ENCODE data around the gene HRH1.
"Not testable (repeated sequence)": the region's sequence is repeated elsewhere in the genome, so short reads cannot be mapped to it uniquely, and the experiment has no call there.

Gene HRH1

GRCh38 chr3:11140713-11141104 lies 13.6 kb upstream of the HRH1 start:
- DNase-seq (ENCODE audit: low read depth in 2 of 2): no peak

GRCh38 chr3:11143476-11143875 lies 10.8 kb upstream of the HRH1 start:
- no peak for DNase-seq (ENCODE audit: low read depth in 2 of 2)

- DNase-seq (ENCODE audit: low read depth in 2 of 2): no peak
Measured at GRCh38 chr3:11144996-11145395, 9.3 kb upstream of the HRH1 start.

- no peak for DNase-seq (ENCODE audit: low read depth in 2 of 2)
Measured at GRCh38 chr3:11145888-11146287, 8.4 kb upstream of the HRH1 start.

- DNase-seq (ENCODE audit: low read depth in 2 of 2): no peak
Measured at GRCh38 chr3:11146773-11147660, 7.3 kb upstream of the HRH1 start.

- no peak for DNase-seq (ENCODE audit: low read depth in 2 of 2)
Measured at GRCh38 chr3:11150256-11150655, 4.0 kb upstream of the HRH1 start.

- no peak for DNase-seq (ENCODE audit: low read depth in 2 of 2)
Measured at GRCh38 chr3:11152301-11152700, 2.0 kb upstream of the HRH1 start.

- DNase-seq (ENCODE audit: low read depth in 2 of 2): no peak
Measured at GRCh38 chr3:11154953-11155325, 646 bp downstream of the HRH1 start.

GRCh38 chr3:11155341-11156025 lies 1.2 kb downstream of the HRH1 start:
- peak in 1 of 2 donors; percentile 6 for DNase-seq (ENCODE audit: low read depth in 2 of 2)

- DNase-seq (ENCODE audit: low read depth in 2 of 2): no peak
Measured at GRCh38 chr3:11156026-11156410, 1.7 kb downstream of the HRH1 start.

GRCh38 chr3:11157421-11157820 lies 3.1 kb downstream of the HRH1 start:
- DNase-seq (ENCODE audit: low read depth in 2 of 2): no peak

- no peak for DNase-seq (ENCODE audit: low read depth in 2 of 2)
Measured at GRCh38 chr3:11159421-11159904, 5.2 kb downstream of the HRH1 start.

GRCh38 chr3:11161666-11162065 lies 7.4 kb downstream of the HRH1 start:
- no peak for DNase-seq (ENCODE audit: low read depth in 2 of 2)

GRCh38 chr3:11162401-11163345 lies 8.4 kb downstream of the HRH1 start:
- DNase-seq (ENCODE audit: low read depth in 2 of 2): no peak

GRCh38 chr3:11164607-11165006 lies 10.3 kb downstream of the HRH1 start:
- no peak for DNase-seq (ENCODE audit: low read depth in 2 of 2)

- DNase-seq (ENCODE audit: low read depth in 2 of 2): no peak
Measured at GRCh38 chr3:11165476-11165875, 11.2 kb downstream of the HRH1 start.

- not testable (repeated sequence) for DNase-seq (ENCODE audit: low read depth in 2 of 2)
Measured at GRCh38 chr3:11166807-11167400, 12.6 kb downstream of the HRH1 start.

GRCh38 chr3:11167590-11167989 lies 13.3 kb downstream of the HRH1 start:
- DNase-seq (ENCODE audit: low read depth in 2 of 2): no peak

- DNase-seq (ENCODE audit: low read depth in 2 of 2): no peak
Measured at GRCh38 chr3:11168406-11168805, 14.1 kb downstream of the HRH1 start.

GRCh38 chr3:11168881-11169805 lies 14.8 kb downstream of the HRH1 start:
- no peak for DNase-seq (ENCODE audit: low read depth in 2 of 2)
